Urinary bladder (tissue), 4 donors: ENCODE measurements around the gene ABR. TPM values are rescaled to one million over a fixed set of nuclear protein-coding genes. Genes with fewer than 3 reads are reported as not detected.

Experiments
- DNase-seq: peaks from one replicate; pipeline ENCODE4 v3.0.0-alpha.2; 2015; ENCODE audit errors: extremely low spot score
- H3K27ac ChIP-seq: one replicate; pipeline ENCODE4 v1.5.1; 2013; ENCODE audit warnings: low read depth, mild to moderate bottlenecking, moderate library complexity
- H3K36me3 ChIP-seq: one replicate; pipeline ENCODE4 v1.6.1; 2013; ENCODE audit warnings: mild to moderate bottlenecking, moderate library complexity; ENCODE audit not compliant: insufficient read depth
- H3K4me1 ChIP-seq: one replicate; pipeline ENCODE4 v1.6.1; 2013; ENCODE audit warnings: mild to moderate bottlenecking, moderate library complexity; ENCODE audit not compliant: insufficient read depth
- H3K4me3 ChIP-seq: one replicate; pipeline ENCODE4 v1.5.1; 2013; ENCODE audit warnings: low read depth, low read length
- WGBS: extraction: QIAGEN DNeasy Blood & Tissue Kit; methylation state at CpG from one replicate; pipeline ENCODE4 v1.1.7; 2013; 5-methylcytosine and 5-hydroxymethylcytosine counted together
- polyA plus RNA-seq: library from polyadenylated mRNA; stranded (reverse); fragments of 200-250 nt; gene quantifications from one replicate; pipeline ENCODE4 v1.2.3, GENCODE V29; 2013
- small RNA-seq: library from RNA; depleted of rRNA; stranded (forward); fragments of <200 nt; gene quantifications from one replicate; pipeline ENCODE3, GENCODE V24; 2014
- total RNA-seq: library from RNA; depleted of rRNA; stranded (reverse); fragments of >200 nt; gene quantifications from one replicate; pipeline ENCODE4 v1.2.3, GENCODE V29; 2014
- donor health status: healthy with polysubstance abuse.
- donor health status: healthy.

ABR gene
- total and polyA plus RNA-seq, 2 donors, result 37.1 to 53.9 TPM

DNA sequence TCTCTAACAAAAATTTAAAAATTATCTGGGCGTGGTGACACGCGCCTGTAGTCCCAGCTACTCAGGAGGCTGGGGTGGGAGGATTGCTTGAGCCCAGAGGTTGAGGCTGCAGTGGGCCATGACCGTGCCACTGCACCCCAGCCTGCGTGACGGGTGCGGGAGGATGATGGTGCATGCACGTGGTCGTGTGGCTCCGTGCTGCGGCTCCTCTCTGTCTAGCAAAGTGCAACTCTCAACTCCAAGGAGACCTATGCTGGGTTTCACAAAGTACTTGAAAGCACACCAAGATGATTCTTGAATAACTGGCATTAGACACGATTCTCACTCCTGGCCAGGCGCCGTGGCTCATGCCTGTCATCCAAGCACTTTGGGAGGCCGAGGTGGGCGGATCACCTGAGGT lies 226.0 kb downstream of the ABR start:
- no peak for DNase-seq
- Histone ChIP-seq H3K36me3 (no peaks in the 10 kb centered on the region), H3K27ac (no peak overlapping the region), H3K4me3 (no peak overlapping the region), H3K4me1 (peaks cover 2% of the 10 kb centered on the region)
- WGBS, result 92% methylated on average over 16 of the region's 16 CpGs

Small RNA genes lying within 50 kb of the gene (small RNA-seq; reads per million reads assigned to genes)
- gene AC016292.2, result not detected
- not detected for gene MIR3183
- not detected for gene RF00017

Other genes with a start within 250 kb of the ABR start
- 54.2 TPM for gene NXN, start 200.2 kb downstream of the ABR start, total RNA-seq
- gene NXN, start 200.2 kb downstream of the ABR start, polyA plus RNA-seq, result 81.2 TPM
- 9.3 TPM for gene TIMM22, start 182.9 kb downstream of the ABR start, total RNA-seq
- 11.3 TPM for gene TIMM22, start 182.9 kb downstream of the ABR start, polyA plus RNA-seq
- not detected for gene BHLHA9, start 90.5 kb upstream of the ABR start, total RNA-seq
- gene BHLHA9, start 90.5 kb upstream of the ABR start, polyA plus RNA-seq, result not detected
- not detected for gene TRARG1, start 99.7 kb upstream of the ABR start, total RNA-seq
- gene TRARG1, start 99.7 kb upstream of the ABR start, polyA plus RNA-seq, result 4.8 TPM
- gene YWHAE, start 220.2 kb upstream of the ABR start, total RNA-seq, result 167 TPM
- gene YWHAE, start 220.2 kb upstream of the ABR start, polyA plus RNA-seq, result 323 TPM